HepG2 (cell line): Measurements from ENCODE around the gene KRTAP19-5. TPM values are rescaled to one million over a fixed set of nuclear protein-coding genes. Genes with fewer than 3 reads are reported as not detected.

Experiments
- ATAC-seq: fragments of 200-7000 bp; cut with Tn5 transposase; 3 replicates; pipeline ENCODE4 v1.9.1; 2020; ENCODE audit warnings: mild to moderate bottlenecking, moderate library complexity
- BruUV-seq: library from RNA; stranded (reverse); fragments of 400-500 nt; replicated peaks from 2 replicates; lab custom pipeline; 2021; lab: Mats Ljungman, UMichigan
- CTCF ChIA-PET: fragments of 300-600 bp; formaldehyde crosslinking; extraction: SDS; loops from one replicate; lab custom pipeline; 2021; ENCODE audit warnings: low total read pairs, inconsistent platforms, low intra/inter-chr PET ratio; lab: Yijun Ruan, JAX
- POLR2A ChIA-PET: fragments of 350-600 bp; sonication (Branson Sonifier 250); formaldehyde crosslinking; loops from one replicate; lab custom pipeline; 2020; ENCODE audit warnings: antibody characterized with exemption, inconsistent platforms; lab: Yijun Ruan, JAX
- DNase-seq: peaks from one replicate; pipeline ENCODE4 v3.0.0-alpha.2; 2015; ENCODE audit warnings: low spot score
- FAIRE-seq: peaks from 3 replicates; lab custom pipeline; 2011; peaks lifted over from hg19 to GRCh38; lab: Jason Lieb, UNC
- H2AFZ ChIP-seq: one replicate; pipeline ENCODE4 v1.6.1; 2011; ENCODE audit warnings: low read length, inconsistent platforms
- H3K27ac ChIP-seq: fragments of 300-600 bp; 3 replicates; pipeline ENCODE4 v1.8.0; 2011; ENCODE audit warnings: mixed run types, mild to moderate bottlenecking, mixed read lengths, low read length, inconsistent platforms; ENCODE audit not compliant: insufficient read depth; ENCODE audit errors: extremely low read length
- H3K27me3 ChIP-seq, 2 experiments: fragments of 200-600 bp in 1 of 2; 2 replicates in 1 of 2; 3 replicates in 1 of 2; pipeline versions ENCODE4 v1.6.0 to v1.8.0; 2011; ENCODE audit warnings: low read length in 2 of 2, mild to moderate bottlenecking in 2 of 2, moderate library complexity in 2 of 2, inconsistent platforms in 1 of 2; ENCODE audit not compliant: insufficient read depth in 2 of 2, control insufficient read depth in 1 of 2
- H3K36me3 ChIP-seq, 2 experiments: fragments of 200-600 bp in 1 of 2; replicated peaks in 1 of 2; 2 replicates in 1 of 2; 3 replicates in 1 of 2; pipeline versions ENCODE4 v1.5.1 to v1.8.0; 2011; ENCODE audit warnings: low read length in 2 of 2, inconsistent platforms in 1 of 2; ENCODE audit not compliant: insufficient read depth in 2 of 2, control insufficient read depth in 1 of 2
- H3K4me1 ChIP-seq: 2 replicates; pipeline ENCODE4 v1.5.1; 2012; ENCODE audit warnings: low read length, inconsistent platforms; ENCODE audit not compliant: insufficient read depth
- H3K4me2 ChIP-seq: 2 replicates; pipeline ENCODE4 v1.6.0; 2011; ENCODE audit warnings: low read depth, low read length, inconsistent platforms
- H3K4me3 ChIP-seq, 3 experiments: fragments of 200-600 bp in 1 of 3; sonication (generic), shearing (Covaris generic) in 1 of 3; replicated peaks in 1 of 3; 2 replicates each; pipeline ENCODE4 v1.5.1; 2011 to 2016; ENCODE audit warnings: low read length in 3 of 3, inconsistent platforms in 2 of 3, low read depth in 2 of 3, mild to moderate bottlenecking in 2 of 3, control low read depth in 1 of 3, mixed read lengths in 1 of 3; ENCODE audit not compliant: insufficient read depth in 1 of 3
- H3K79me2 ChIP-seq: one replicate; pipeline ENCODE4 v1.6.1; 2011; ENCODE audit warnings: low read length, inconsistent platforms; ENCODE audit not compliant: insufficient read depth
- H3K9ac ChIP-seq: 2 replicates; pipeline ENCODE4 v1.6.0; 2011; ENCODE audit warnings: mild to moderate bottlenecking, low read depth, low read length, inconsistent platforms; ENCODE audit not compliant: insufficient read depth
- H3K9me3 ChIP-seq: 2 replicates; pipeline ENCODE4 v1.5.1; 2012; ENCODE audit warnings: mild to moderate bottlenecking, low read length
- H4K20me1 ChIP-seq: 2 replicates; pipeline ENCODE4 v1.6.0; 2011; ENCODE audit warnings: inconsistent platforms, mild to moderate bottlenecking, low read length, moderate library complexity; ENCODE audit not compliant: insufficient read depth
- BRCA1 ChIP-seq: sonication (generic); formaldehyde crosslinking; IDR thresholded peaks from 2 replicates; pipeline ENCODE4 v1.4.0; 2020; ENCODE audit warnings: missing genetic modification reagents
- BRD4 ChIP-seq: sonication (generic); formaldehyde crosslinking; IDR thresholded peaks from 2 replicates; pipeline ENCODE4 v1.4.0; 2020; ENCODE audit warnings: missing genetic modification reagents
- EHMT2 ChIP-seq: fragments of 200-600 bp; sonication (generic); IDR thresholded peaks from 2 replicates; pipeline ENCODE4 v1.7.0; 2017; ENCODE audit warnings: antibody characterized with exemption, low read depth, low read length, borderline replicate concordance
- ELF1 ChIP-seq: sonication (generic); formaldehyde crosslinking; IDR thresholded peaks from 2 replicates; pipeline ENCODE4 v1.4.0; 2020; ENCODE audit warnings: missing genetic modification reagents
- JARID2 ChIP-seq: sonication (generic); formaldehyde crosslinking; IDR thresholded peaks from 2 replicates; pipeline ENCODE4 v1.8.1; 2023; ENCODE audit warnings: missing genetic modification reagents, inconsistent platforms; ENCODE audit not compliant: insufficient replicate concordance
- NFKB2 ChIP-seq: sonication (generic); formaldehyde crosslinking; IDR thresholded peaks from 2 replicates; pipeline ENCODE4 v1.4.0; 2020; ENCODE audit warnings: missing genetic modification reagents, borderline replicate concordance
- POLR2G ChIP-seq: fragments of 200-400 bp; formaldehyde crosslinking; IDR thresholded peaks from 2 replicates; pipeline ENCODE4 v1.6.1; 2018; ENCODE audit warnings: mild to moderate bottlenecking, low read depth, low read length, moderate library complexity
- SATB2 ChIP-seq: sonication (generic); formaldehyde crosslinking; IDR thresholded peaks from 2 replicates; pipeline ENCODE4 v1.5.0; 2020; ENCODE audit warnings: missing genetic modification reagents
- SMARCC2 ChIP-seq: fragments of 450-650 bp; IDR thresholded peaks from 2 replicates; pipeline ENCODE4 v1.6.1; 2017; ENCODE audit warnings: antibody characterized with exemption, mild to moderate bottlenecking
- TOE1 ChIP-seq: sonication (generic); formaldehyde crosslinking; IDR thresholded peaks from 2 replicates; pipeline ENCODE4 v1.4.0; 2020; ENCODE audit warnings: mild to moderate bottlenecking, missing genetic modification reagents
- TSC22D2 ChIP-seq: sonication (generic); formaldehyde crosslinking; IDR thresholded peaks from 2 replicates; pipeline ENCODE4 v1.5.1; 2020; ENCODE audit warnings: missing genetic modification reagents, mild to moderate bottlenecking, borderline replicate concordance
- ZNF326 ChIP-seq: sonication (generic); formaldehyde crosslinking; IDR thresholded peaks from 2 replicates; pipeline ENCODE4 v1.4.0; 2020; ENCODE audit warnings: missing genetic modification reagents, borderline replicate concordance
- ZNF337 ChIP-seq: sonication (generic); formaldehyde crosslinking; IDR thresholded peaks from 2 replicates; pipeline ENCODE4 v1.5.1; 2020; ENCODE audit warnings: missing genetic modification reagents, low read depth, mild to moderate bottlenecking, borderline replicate concordance
- ZNF367 ChIP-seq: sonication (generic); formaldehyde crosslinking; IDR thresholded peaks from 2 replicates; pipeline ENCODE4 v1.4.0; 2020; ENCODE audit warnings: missing genetic modification reagents, borderline replicate concordance
- ZNF616 ChIP-seq: sonication (generic); formaldehyde crosslinking; IDR thresholded peaks from 2 replicates; pipeline ENCODE4 v1.5.0; 2020; ENCODE audit warnings: low read depth, mild to moderate bottlenecking, missing genetic modification reagents
- ZNF652 ChIP-seq: IDR thresholded peaks from 2 replicates; pipeline ENCODE4 v1.6.1; 2016; ENCODE audit warnings: low read depth, borderline replicate concordance
- ZNF792 ChIP-seq: IDR thresholded peaks from 2 replicates; pipeline ENCODE4 v1.6.1; 2016
- WGBS: methylation state at CpG from one replicate; pipeline ENCODE4 v1.1.6; 2017; ENCODE audit warnings: low lambda C conversion rate; 5-methylcytosine and 5-hydroxymethylcytosine counted together
- in situ Hi-C: cut with HindIII; loops from 2 replicates; pipeline ENCODE4 v1.10.0; 2017; ENCODE audit warnings: low pct_unique_long_range_greater_than_20kb; ENCODE audit not compliant: extremely low pct_ligation_motif_present
- intact Hi-C: fragments of 100-400 bp; cut with micrococcal nuclease; formaldehyde crosslinking; loops from one replicate; pipeline ENCODE4 v1.10.0; 2022; ENCODE audit not compliant: unreplicated experiment
- polyA plus RNA-seq, 8 experiments: library from polyadenylated mRNA; depleted of rRNA in 3 of 8; stranded (reverse) in 7 of 8; unstranded in 1 of 8; fragments of >200 nt; fragmentation: Illumina TruSeq in 4 of 8; extraction: Trizol in 4 of 8; gene quantifications; 2 replicates each; pipeline versions ENCODE4 v1.2.1 to v1.2.3, GENCODE V29; 2011 to 2016; ENCODE audit warnings: low read depth in 4 of 8, missing spikeins in 1 of 8, mixed read lengths in 1 of 8; ENCODE audit not compliant: insufficient read depth in 1 of 8
- total RNA-seq, 5 experiments: library from RNA; depleted of rRNA; stranded (reverse); fragments of >200 nt; fragmentation: Illumina TruSeq; extraction: Trizol; gene quantifications; 2 replicates each; pipeline ENCODE4 v1.2.3, GENCODE V29; 2016; ENCODE audit warnings: low read depth in 1 of 5
- TF ChIP-seq, protein P1 (sequence below): IDR thresholded peaks from 2 replicates; pipeline ENCODE4 v1.6.1; 2016; ENCODE audit warnings: low read depth, control low read depth
- TF ChIP-seq, protein P2 (sequence below): sonication (generic); formaldehyde crosslinking; IDR thresholded peaks from 2 replicates; pipeline ENCODE4 v1.5.0; 2020; ENCODE audit warnings: mild to moderate bottlenecking, missing genetic modification reagents

The KRTAP19-5 gene
- total and polyA plus RNA-seq, 2 of the 13 experiments (the other 11 are each of a cell fraction or from before 2014, with no cell fraction given), result not detected

DNA sequence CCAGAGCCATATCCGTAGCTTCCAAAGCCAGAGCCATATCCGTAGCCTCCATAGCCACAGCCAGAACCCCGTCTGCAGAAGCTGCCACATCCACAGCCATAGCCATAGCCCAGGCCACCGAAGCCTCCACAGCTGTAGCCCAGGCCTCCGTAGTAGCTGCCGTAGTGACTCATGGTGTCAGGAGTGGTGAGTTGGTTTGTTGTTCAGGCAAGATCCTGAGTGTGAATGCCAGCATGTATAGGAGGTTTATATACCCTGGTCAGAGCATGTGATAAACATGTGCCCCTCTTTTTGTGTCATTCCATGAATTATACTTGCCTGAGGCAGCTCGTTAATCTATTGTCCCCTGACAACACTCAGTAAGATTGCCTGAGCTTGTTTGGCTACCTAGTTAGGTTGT is 21.8 kb downstream of the KRTAP19-5 start, which contains the start of gene KRTAP19-1:
TSS of gene KRTAP19-1 (minus strand) at position 223 of the 400 bp plus-strand sequence. CDS start at position 173, 50 bp downstream.
- DNase-seq (no peak), FAIRE-seq (no peak), ATAC-seq (no peak)
- no peak within 1 kb of the TSS for H3K4me3 ChIP-seq
- in situ Hi-C loops, result no loop called here
- TF ChIP-seq ZNF367 (CRISPR knock-in tag), result no peak
- TF ChIP-seq ZNF792 (CRISPR knock-in tag), result no peak
- TF ChIP-seq SMARCC2, result no peak
- TF ChIP-seq ZNF326 (CRISPR knock-in tag), result no peak
- TF ChIP-seq POLR2G, result no peak
- TF ChIP-seq BRCA1, result no peak
- no peak for TF ChIP-seq ELF1 (CRISPR knock-in tag)
- TF ChIP-seq ZNF337 (CRISPR knock-in tag), result no peak
- no peak for TF ChIP-seq SATB2 (CRISPR knock-in tag)
- H3K9me3 ChIP-seq, result peaks cover 86% of the 10 kb centered on the region
- H2AFZ ChIP-seq, result no peak within 1 kb of the TSS
- no peak within 1 kb of the TSS for H3K9ac ChIP-seq
- H3K27me3 ChIP-seq, result no peaks in the 10 kb centered on the region
- intact Hi-C loops, result no loop called here
- ChIA-PET POLR2A (no interaction called here), CTCF (no interaction called here)
- no peaks in the 10 kb centered on the region for H3K36me3 ChIP-seq
- no peaks in the 10 kb centered on the region for H3K4me1 ChIP-seq
- BruUV-seq, result no TSS peak
- H3K4me2 ChIP-seq, result no peak within 1 kb of the TSS
- H4K20me1 ChIP-seq, result no peaks in the 10 kb centered on the region
- no peak within 1 kb of the TSS for H3K27ac ChIP-seq
- WGBS, result 7% methylated on average over 3 of the region's 7 CpGs
- no peaks in the 10 kb centered on the region for H3K79me2 ChIP-seq

DNA sequence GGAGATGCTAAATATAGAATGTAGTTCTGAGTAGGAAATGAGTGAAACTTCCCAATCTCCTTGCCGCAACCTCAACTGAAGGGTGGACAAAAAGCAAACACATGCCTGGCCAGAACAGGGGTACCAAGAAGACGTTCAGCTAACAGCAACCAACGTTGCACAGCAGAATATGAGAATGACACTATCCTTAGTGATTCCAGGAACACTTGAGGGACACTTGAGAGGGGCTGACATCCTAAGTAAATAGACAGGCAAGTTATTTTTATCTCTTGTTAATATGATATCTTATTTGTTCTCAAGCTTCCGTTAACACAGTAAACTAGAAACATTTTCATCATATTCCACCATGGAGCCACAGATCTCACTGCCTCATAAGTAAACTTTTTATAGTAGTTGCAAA is 22.7 kb downstream of the KRTAP19-5 start:
- CTCF ChIA-PET, result no interaction called here
- 22% methylated on average over 4 of the region's 4 CpGs for WGBS
- H3K79me2 ChIP-seq, result no peaks in the 10 kb centered on the region
- no peak overlapping the region for H2AFZ ChIP-seq
- POLR2A ChIA-PET, result no interaction called here
- H3K9me3 ChIP-seq, result peaks cover 80% of the 10 kb centered on the region
- H3K27me3 ChIP-seq, result no peaks in the 10 kb centered on the region
- no peak overlapping the region for H3K4me2 ChIP-seq
- H3K27ac ChIP-seq, result no peak overlapping the region
- intact Hi-C loops (no loop called here), in situ Hi-C loops (no loop called here)
- DNase-seq (no peak), FAIRE-seq (no peak), ATAC-seq (no peak)
- BruUV-seq, result no TSS peak
- H3K9ac ChIP-seq, result no peak overlapping the region
- H3K4me3 ChIP-seq, result no peak overlapping the region
- H3K4me1 ChIP-seq, result no peaks in the 10 kb centered on the region
- H3K36me3 ChIP-seq, result no peaks in the 10 kb centered on the region
- H4K20me1 ChIP-seq, result no peaks in the 10 kb centered on the region
- no peak for TF ChIP-seq ZNF652 (CRISPR knock-in tag)
- TF ChIP-seq, protein P1, sequence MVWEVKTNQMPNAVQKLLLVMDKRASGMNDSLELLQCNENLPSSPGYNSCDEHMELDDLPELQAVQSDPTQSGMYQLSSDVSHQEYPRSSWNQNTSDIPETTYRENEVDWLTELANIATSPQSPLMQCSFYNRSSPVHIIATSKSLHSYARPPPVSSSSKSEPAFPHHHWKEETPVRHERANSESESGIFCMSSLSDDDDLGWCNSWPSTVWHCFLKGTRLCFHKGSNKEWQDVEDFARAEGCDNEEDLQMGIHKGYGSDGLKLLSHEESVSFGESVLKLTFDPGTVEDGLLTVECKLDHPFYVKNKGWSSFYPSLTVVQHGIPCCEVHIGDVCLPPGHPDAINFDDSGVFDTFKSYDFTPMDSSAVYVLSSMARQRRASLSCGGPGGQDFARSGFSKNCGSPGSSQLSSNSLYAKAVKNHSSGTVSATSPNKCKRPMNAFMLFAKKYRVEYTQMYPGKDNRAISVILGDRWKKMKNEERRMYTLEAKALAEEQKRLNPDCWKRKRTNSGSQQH (CRISPR knock-in tag), result no peak
- no peak for TF ChIP-seq TSC22D2 (CRISPR knock-in tag)
- TF ChIP-seq, protein P2, sequence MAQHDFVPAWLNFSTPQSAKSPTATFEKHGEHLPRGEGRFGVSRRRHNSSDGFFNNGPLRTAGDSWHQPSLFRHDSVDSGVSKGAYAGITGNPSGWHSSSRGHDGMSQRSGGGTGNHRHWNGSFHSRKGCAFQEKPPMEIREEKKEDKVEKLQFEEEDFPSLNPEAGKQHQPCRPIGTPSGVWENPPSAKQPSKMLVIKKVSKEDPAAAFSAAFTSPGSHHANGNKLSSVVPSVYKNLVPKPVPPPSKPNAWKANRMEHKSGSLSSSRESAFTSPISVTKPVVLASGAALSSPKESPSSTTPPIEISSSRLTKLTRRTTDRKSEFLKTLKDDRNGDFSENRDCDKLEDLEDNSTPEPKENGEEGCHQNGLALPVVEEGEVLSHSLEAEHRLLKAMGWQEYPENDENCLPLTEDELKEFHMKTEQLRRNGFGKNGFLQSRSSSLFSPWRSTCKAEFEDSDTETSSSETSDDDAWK, result no peak
- no peak for TF ChIP-seq EHMT2
- no peak for TF ChIP-seq TOE1 (CRISPR knock-in tag)
- TF ChIP-seq ZNF616 (CRISPR knock-in tag), result no peak
- no peak for TF ChIP-seq NFKB2
- no peak for TF ChIP-seq JARID2 (CRISPR knock-in tag)
- TF ChIP-seq BRD4 (CRISPR knock-in tag), result no peak
